IPS DF 4.7 (cell line): ENCODE data around the gene TERT.

Experiments used
- DNase-seq: peaks from one replicate; pipeline ENCODE4 v3.0.0-alpha.2; 2013; ENCODE audit warnings: low spot score; ENCODE audit errors: extremely low read depth

Gene TERT

DNA sequence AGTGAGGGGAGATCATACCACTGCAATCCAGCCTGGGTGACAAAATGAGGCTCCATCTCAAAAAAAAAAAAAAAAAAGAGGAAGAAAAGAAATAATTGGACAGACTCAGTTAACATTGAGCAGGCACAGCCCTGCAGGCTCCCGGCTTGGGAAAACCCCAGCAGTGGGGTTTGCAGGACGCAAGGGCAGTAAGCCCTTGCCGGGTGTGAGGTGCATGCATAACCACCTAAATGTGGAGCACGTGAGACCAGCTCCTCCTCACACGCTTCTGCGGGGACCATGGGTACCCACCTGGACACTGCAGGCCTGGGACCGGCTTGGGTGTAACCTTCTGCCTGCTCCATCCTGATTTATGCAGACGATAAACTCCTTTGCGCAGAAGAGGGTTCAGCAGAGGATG, 74.5 kb downstream of the TERT start:
- no peak for DNase-seq

DNA sequence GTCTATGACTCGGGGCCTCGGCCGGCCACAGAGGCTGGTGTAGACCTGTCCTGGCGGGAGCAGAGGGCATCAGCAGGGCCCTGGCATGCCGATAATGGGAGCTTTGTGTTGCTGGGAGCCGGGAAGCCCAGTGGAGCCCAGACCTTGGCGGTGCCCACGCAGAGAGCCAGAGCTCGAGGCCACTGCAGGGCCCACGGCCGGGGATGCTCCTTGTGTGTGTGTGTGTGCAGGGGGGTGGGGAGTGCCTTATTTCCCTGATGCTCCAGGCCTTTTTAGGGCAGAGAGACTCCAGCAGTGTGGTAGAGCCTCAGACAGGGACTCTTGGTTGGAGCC, 75.1 kb downstream of the TERT start:
- no peak for DNase-seq

- no peak for DNase-seq
Observed at GRCh38 chr5:1219098-1219767, 75.6 kb downstream of the TERT start.

- no peak for DNase-seq
Observed at GRCh38 chr5:1218351-1219080, 76.4 kb downstream of the TERT start.

DNA sequence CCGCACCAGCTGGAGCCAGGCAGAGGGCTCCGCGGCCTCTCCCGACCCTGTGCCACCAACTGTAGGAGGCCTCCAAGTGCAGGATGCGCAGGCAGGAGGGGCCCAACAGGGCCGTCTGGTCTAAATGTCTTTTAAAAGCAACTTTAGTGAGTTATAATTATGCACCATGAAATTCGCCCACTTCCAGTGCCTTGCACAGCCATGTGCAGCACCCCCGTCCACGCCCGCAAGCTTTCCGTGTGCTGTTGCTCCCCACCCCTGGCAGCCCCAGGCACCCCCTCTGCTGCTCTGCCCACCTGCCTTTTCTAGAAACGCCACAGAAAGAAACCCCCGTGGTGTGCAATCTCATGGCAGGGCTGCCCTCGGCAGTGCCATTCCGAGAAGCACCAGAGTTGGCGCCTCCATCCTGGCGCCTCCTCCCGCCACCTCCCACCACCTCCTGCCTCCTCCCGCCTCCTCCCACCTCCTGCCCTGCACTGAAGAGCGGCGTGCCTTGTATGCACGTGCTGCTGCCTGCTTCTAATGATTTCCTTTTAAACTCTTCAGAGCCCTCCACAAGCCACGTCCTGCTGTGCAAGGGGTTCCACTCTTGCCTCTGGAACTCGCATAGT, 77.2 kb downstream of the TERT start:
- no peak for DNase-seq

GRCh38 chr5:1216918-1217295, 78.0 kb downstream of the TERT start:
- DNase-seq = no peak

- DNase-seq = no peak
Observed at GRCh38 chr5:1216211-1216917, 78.5 kb downstream of the TERT start.

DNA sequence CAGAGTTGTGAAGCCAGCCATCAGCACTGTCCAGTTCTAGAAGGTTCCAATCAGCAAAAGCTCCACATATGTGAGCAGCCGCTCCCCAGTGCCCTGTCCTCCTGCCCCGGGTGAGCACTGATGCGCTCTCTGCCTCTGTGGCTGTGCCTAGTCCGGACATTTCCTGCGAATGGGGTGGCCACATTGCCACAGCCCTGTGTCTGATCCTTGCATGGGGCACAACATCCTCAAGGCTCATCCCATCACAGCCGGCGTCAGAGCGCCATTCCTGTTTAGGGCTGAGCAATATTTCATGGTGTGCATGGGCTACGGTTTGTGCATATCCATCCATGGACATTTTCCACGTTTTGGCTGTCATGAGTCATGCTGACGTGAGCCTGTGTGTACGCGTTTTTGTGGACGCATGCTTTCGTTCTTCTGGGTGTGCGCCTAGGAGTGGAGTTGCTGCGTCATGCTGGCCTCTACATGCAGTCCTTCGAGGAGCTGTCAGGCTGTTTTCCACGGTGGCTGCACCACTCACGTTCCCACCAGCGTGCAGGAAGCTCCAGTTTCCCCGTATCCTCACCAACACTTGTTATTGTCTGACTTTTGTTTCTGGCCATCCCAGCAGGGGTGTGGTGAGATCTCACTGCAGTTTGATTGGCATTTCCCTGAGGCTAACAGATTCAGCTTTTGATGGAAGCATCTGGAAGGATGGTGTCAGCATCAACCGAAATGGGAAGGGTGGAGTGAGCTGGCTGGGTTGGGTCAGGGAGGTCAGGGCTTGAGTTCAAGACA, 79.4 kb downstream of the TERT start:
- no peak for DNase-seq

GRCh38 chr5:1214936-1215220, 80.0 kb downstream of the TERT start:
- DNase-seq = no peak

DNA sequence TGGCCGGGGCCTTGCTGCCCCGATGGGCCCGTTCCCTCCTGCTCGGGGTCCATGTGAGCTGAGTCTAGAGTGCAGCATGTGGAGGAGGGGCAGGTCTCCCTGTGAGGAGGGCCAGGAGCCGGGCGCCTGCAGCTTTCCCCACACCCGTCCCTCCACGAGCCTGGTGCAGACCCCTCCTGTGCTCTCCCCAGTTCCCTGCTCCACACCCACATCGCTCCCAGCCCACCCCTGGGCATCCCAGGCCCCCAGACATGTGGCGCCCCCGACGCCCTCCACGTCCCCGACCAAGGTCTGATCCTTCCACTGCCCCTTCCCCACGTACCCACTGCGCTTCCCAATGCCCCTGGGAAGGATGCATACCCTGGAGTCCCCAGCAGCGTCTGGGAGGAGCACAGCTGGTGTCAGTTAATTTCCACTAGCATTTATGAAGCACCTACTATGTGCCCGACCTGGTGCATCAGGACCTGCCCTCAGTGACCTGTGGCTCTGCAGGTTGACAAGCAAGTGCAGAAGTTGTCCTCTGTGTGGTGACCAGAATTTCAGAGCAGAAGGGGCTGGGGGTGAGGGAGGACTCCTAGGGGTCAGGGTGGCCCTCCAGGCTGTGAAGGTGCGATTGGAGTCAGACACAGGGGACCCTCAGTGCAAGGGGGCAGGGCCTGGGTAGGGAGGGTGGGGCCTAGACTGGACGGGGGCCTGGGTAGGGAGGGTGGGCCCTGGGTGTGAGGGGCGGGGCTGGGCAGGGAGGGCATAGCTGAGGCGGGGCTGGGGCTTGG, 80.5 kb downstream of the TERT start:
- no peak for DNase-seq

GRCh38 chr5:1213508-1214162, 81.2 kb downstream of the TERT start:
- DNase-seq = no peak

- DNase-seq = no peak
Observed at GRCh38 chr5:1212881-1213280, 82.0 kb downstream of the TERT start.

DNA sequence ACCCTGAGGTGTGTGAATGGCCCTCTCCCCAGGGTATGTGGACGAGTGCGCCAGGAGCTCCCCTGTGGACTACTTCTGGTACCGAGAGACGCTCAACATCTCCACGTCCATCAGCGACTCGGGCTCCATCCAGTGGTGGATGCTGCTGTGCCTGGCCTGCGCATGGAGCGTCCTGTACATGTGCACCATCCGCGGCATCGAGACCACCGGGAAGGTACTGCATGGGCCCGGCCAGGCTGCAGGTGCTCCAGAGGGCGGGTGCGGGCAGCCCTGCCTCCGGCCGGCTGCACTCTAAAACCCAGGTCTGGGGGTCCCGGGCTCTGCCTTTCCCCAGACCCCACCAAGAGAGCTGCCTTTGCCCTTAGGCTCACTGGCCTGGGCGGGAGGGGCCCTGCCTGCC, 82.6 kb downstream of the TERT start:
- DNase-seq = no peak

GRCh38 chr5:1211701-1212100, 83.2 kb downstream of the TERT start:
- no peak for DNase-seq

GRCh38 chr5:1210832-1211251, 84.0 kb downstream of the TERT start:
- DNase-seq = no peak

- no peak for DNase-seq
Observed at GRCh38 chr5:1209896-1210776, 84.7 kb downstream of the TERT start.

- no peak for DNase-seq
Observed at GRCh38 chr5:1209489-1209852, 85.4 kb downstream of the TERT start.

DNA sequence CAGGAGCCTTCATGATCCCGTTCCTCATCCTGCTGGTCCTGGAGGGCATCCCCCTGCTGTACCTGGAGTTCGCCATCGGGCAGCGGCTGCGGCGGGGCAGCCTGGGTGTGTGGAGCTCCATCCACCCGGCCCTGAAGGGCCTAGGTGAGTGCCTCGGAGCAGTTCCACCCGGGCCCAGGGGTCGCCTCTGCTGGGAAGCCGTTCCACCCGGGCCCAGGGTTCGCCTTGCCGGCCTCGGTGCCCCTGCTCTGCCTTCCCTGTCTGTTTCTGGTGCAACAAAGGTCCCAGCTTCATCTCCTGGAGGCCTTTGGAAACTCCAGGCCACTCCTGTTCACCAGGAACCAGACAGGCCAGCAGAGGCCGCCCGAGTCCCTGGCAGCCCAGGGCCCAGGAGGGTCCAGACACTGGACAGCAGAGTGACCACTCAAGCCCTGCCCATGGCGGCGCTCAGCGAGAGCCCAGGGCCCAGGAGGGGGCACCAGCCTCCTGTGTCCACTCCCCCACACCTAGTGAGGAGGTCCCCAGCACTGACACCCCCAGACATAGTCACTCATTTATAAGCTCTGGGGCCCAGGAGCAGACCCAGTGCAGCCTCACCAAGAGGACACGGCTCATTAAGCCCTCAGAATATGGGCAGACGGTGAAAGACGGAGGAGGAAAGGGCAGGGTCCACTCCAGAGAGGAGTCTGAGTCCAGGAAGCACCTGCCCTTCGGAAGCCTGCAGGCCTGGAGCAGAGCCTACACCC, 86.0 kb downstream of the TERT start:
- no peak for DNase-seq

DNA sequence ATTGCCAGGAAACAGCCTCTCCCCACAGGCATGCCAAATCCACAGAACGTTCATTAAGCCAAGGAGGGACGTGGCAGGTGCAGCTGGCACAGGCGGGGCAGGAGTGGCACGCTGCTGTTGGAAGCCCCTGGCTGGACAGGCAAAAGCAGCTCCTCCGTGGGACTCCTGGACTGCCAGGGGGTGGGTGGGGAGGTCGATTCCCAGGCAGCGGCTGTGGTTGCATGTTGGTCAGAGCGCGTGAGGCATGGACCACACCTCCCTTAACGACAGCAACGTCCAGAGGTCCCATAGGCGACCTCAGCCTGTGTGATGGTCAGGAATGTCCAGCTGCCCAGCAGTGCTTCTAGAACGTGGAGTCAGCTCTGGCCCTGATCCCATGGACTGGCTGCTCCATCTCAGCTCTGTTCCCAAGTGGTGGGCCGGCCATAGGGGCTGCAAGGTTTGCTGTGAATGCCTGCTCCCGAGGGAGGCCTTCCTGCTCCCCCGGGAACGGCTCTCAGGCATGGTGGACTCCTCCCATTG, 86.6 kb downstream of the TERT start:
- no peak for DNase-seq
